Kidney (tissue), 22 donors: Measurements from ENCODE around the gene PDLIM3. TPM values are rescaled to one million over a fixed set of nuclear protein-coding genes. Genes with fewer than 3 reads are reported as not detected.

Source experiments
- DNase-seq, 5 donors: peaks; one replicate each; pipeline ENCODE4 v3.0.0-alpha.2; 2013 to 2020
- FAIRE-seq: peaks from 2 replicates; lab custom pipeline; 2012; peaks lifted over from hg19 to GRCh38; lab: Jason Lieb, UNC
- H3K27ac ChIP-seq, 2 donors: one replicate each; pipeline ENCODE4 v1.7.0; 2013; ENCODE audit warnings: low read depth in 2 of 2, low read length in 2 of 2, inconsistent platforms in 1 of 2
- H3K27me3 ChIP-seq: one replicate; pipeline ENCODE4 v1.7.1; 2013; ENCODE audit warnings: low read length, inconsistent platforms; ENCODE audit not compliant: control insufficient read depth, insufficient read depth
- H3K36me3 ChIP-seq, 3 donors: one replicate each; pipeline versions ENCODE4 v1.7.0 to v1.7.1; 2013; ENCODE audit warnings: low read length in 3 of 3, control low read depth in 1 of 3, inconsistent platforms in 1 of 3; ENCODE audit not compliant: insufficient read depth in 3 of 3, control insufficient read depth in 2 of 3
- H3K4me1 ChIP-seq, 3 donors: one replicate each; pipeline versions ENCODE4 v1.7.0 to v1.7.1; 2013; ENCODE audit warnings: low read length in 3 of 3, inconsistent platforms in 1 of 3, low read depth in 1 of 3; ENCODE audit not compliant: control insufficient read depth in 2 of 3, insufficient read depth in 2 of 3
- H3K4me3 ChIP-seq, 3 donors: one replicate each; pipeline versions ENCODE4 v1.7.0 to v1.8.1; 2013; ENCODE audit warnings: low read length in 3 of 3, control low read depth in 1 of 3, inconsistent platforms in 1 of 3
- H3K9ac ChIP-seq, 3 donors: one replicate each; pipeline versions ENCODE4 v1.7.0 to v1.7.1; 2013; ENCODE audit warnings: low read length in 3 of 3, control low read depth in 1 of 3, inconsistent platforms in 1 of 3
- H3K9me3 ChIP-seq, 3 donors: one replicate each; pipeline versions ENCODE4 v1.7.0 to v1.7.1; 2013; ENCODE audit warnings: low read length in 3 of 3, control low read depth in 1 of 3, inconsistent platforms in 1 of 3; ENCODE audit not compliant: control insufficient read depth in 2 of 3, insufficient read depth in 1 of 3
- intact Hi-C: fragments of 100-400 bp; cut with DNase I; formaldehyde crosslinking; loops from one replicate; pipeline ENCODE4 v1.11.1; 2022
- long read RNA-seq, 10 donors: library from polyadenylated mRNA in 1 of 10; unstranded in 1 of 10; transcript quantifications; one replicate each; pipeline ENCODE4 v2.0.0 and lab custom pipeline, GENCODE V29; 2021 to 2026
- polyA plus RNA-seq: library from polyadenylated mRNA; stranded (reverse); fragments of 350-450 nt; fragmentation: Illumina TruSeq; extraction: RNeasy Lipid Tissue Mini Kit (QIAGEN cat#74804); gene quantifications from one replicate; pipeline ENCODE4 v1.2.3, GENCODE V29; 2014; ENCODE audit warnings: low read depth, low replicate concordance; ENCODE audit not compliant: insufficient read depth
- total RNA-seq: library from RNA; stranded (reverse); fragmentation: NEBNext Ultra II Directional; extraction: Animal tissue kit (Norgen Biotek cat#: 25700); gene quantifications from one replicate; pipeline ENCODE4 v1.2.1, GENCODE V29; 2021
- TF ChIP-seq, protein P1 (sequence below): IDR thresholded peaks from 3 replicates; pipeline ENCODE4 v1.5.1; 2012; ENCODE audit warnings: mild to moderate bottlenecking, moderate library complexity, borderline replicate concordance; ENCODE audit not compliant: insufficient read depth; ENCODE audit errors: extremely low read depth
- donor health status: control.
- donor health status: control.
- donor health status: control.
- donor health status: control.
- donor health status: control.
- donor health status: DM: yes; HTN: yes; CAD: no.
- donor health status: Normal renal cell carcinoma (clear cell type).

PDLIM3 gene, protein sequence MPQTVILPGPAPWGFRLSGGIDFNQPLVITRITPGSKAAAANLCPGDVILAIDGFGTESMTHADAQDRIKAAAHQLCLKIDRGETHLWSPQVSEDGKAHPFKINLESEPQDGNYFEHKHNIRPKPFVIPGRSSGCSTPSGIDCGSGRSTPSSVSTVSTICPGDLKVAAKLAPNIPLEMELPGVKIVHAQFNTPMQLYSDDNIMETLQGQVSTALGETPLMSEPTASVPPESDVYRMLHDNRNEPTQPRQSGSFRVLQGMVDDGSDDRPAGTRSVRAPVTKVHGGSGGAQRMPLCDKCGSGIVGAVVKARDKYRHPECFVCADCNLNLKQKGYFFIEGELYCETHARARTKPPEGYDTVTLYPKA
- total RNA-seq (19.6 TPM), polyA plus RNA-seq (10.8 TPM)
- long read RNA-seq, donor 1, partial matches to known transcripts, result 0 of 1 reads
- long read RNA-seq, donor 1, other reads (novel, unspliced or antisense), result 0 of 1 reads
- long read RNA-seq, donor 2, result 0 reads
- long read RNA-seq, donor 3, partial matches to known transcripts, result 0 of 3 reads
- long read RNA-seq, donor 3, other reads (novel, unspliced or antisense), result 0 of 3 reads
- long read RNA-seq, donor 4, partial matches to known transcripts, result 0 of 1 reads
- long read RNA-seq, donor 4, other reads (novel, unspliced or antisense), result 0 of 1 reads
- long read RNA-seq, donor 5, result 0 reads
- long read RNA-seq, donor 6, partial matches to known transcripts, result 0 of 3 reads
- long read RNA-seq, donor 6, other reads (novel, unspliced or antisense), result 0 of 3 reads
- long read RNA-seq, donor 7, transcript PDLIM3-203 (7 exons, 1,672 nt), result major isoform, 12 of 16 reads
- long read RNA-seq, donor 7, partial matches to known transcripts, result 2 of 16 reads
- long read RNA-seq, donor 7, other reads (novel, unspliced or antisense), result 1 of 16 reads
- long read RNA-seq, donor 8, result 0 reads
- long read RNA-seq, donor 9, result 0 reads
- long read RNA-seq, donor 10, result 0 reads

DNA sequence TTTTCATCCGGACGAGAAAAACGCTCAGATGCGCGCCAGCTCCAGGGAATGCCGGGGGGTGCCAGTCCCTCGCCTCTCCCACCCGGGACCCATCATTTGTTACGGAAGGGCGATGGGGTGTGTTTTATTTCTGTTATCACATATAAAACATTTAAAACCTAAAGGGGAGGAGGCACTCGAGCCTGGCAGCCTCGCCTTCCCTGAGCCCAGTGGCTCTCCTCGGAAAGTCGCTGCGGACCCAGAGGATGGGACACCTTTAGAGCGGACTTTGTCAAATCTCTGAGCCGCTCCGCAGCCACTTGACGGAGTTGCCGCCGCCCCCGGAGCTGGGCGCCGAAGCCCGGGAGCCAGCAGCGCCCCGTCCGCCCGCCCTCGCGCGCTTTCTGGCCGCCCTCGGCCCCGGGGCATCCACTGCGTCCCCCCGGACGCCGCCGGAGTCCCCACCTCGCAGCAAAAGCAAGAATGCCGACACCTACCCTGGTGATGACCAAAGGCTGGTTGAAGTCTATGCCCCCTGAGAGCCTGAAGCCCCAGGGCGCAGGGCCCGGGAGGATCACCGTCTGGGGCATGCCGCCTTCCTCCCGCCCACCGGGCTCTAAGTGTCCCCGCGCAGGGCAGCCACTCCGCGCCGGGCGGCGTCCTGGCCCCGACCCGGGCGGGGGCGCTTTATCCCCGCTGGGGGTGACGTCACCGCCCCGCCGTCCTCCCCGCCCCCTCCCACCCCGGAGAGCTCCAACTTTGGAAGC is at the start of gene PDLIM3:
TSS of gene PDLIM3 (minus strand) at position 642 of the 746 bp plus-strand sequence. CDS start at position 569, 73 bp downstream.
- DNase-seq, result peak; percentile 80 to 87 (median 83)
- H3K36me3 ChIP-seq, result no peaks in the 10 kb centered on the region
- peak within 1 kb of the TSS; percentile 26 to 57 for H3K27ac ChIP-seq
- no peak for FAIRE-seq
- intact Hi-C loops, result no loop called here
- peaks cover 0 to 6% (median 0%) of the 10 kb centered on the region in 3 donors for H3K4me1 ChIP-seq
- no peaks in the 10 kb centered on the region for H3K9me3 ChIP-seq
- peaks cover 3% of the 10 kb centered on the region for H3K27me3 ChIP-seq
- peak within 1 kb of the TSS; percentile 50 to 62 (median 51) for H3K4me3 ChIP-seq
- TF ChIP-seq, protein P1, sequence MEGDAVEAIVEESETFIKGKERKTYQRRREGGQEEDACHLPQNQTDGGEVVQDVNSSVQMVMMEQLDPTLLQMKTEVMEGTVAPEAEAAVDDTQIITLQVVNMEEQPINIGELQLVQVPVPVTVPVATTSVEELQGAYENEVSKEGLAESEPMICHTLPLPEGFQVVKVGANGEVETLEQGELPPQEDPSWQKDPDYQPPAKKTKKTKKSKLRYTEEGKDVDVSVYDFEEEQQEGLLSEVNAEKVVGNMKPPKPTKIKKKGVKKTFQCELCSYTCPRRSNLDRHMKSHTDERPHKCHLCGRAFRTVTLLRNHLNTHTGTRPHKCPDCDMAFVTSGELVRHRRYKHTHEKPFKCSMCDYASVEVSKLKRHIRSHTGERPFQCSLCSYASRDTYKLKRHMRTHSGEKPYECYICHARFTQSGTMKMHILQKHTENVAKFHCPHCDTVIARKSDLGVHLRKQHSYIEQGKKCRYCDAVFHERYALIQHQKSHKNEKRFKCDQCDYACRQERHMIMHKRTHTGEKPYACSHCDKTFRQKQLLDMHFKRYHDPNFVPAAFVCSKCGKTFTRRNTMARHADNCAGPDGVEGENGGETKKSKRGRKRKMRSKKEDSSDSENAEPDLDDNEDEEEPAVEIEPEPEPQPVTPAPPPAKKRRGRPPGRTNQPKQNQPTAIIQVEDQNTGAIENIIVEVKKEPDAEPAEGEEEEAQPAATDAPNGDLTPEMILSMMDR, result no peak
- H3K9ac ChIP-seq, result peak within 1 kb of the TSS; percentile 12 to 55 (median 39)

DNA sequence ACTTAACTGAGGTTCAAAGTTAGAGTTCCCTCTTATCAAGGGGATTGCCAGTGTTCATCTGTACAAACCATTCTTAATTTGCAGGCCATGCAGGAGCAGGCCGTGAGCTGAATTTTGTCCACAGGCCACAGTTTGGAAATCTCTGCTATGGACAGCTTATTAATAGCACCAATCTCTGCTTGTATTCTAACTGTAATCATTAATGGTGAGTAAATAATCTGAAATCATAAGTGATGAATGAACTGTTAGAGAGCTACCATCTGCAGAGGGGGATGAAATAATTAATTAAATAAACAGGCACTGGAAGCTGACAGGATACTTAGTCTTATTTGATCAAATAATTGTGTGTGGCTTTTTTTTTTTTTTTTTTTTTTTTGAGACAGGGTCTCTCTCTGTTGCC is 48.5 kb upstream of the PDLIM3 start:
- H3K36me3 ChIP-seq, result peaks cover 0 to 11% (median 0%) of the 10 kb centered on the region in 3 donors
- no peak for FAIRE-seq
- intact Hi-C loops, result no loop called here
- no peaks in the 10 kb centered on the region for H3K9me3 ChIP-seq
- no peak overlapping the region for H3K9ac ChIP-seq
- no peaks in the 10 kb centered on the region for H3K27me3 ChIP-seq
- no peak overlapping the region for H3K27ac ChIP-seq
- no peaks in the 10 kb centered on the region for H3K4me1 ChIP-seq
- TF ChIP-seq, protein P1, result no peak
- DNase-seq, result no peak
- H3K4me3 ChIP-seq, result no peak overlapping the region

DNA sequence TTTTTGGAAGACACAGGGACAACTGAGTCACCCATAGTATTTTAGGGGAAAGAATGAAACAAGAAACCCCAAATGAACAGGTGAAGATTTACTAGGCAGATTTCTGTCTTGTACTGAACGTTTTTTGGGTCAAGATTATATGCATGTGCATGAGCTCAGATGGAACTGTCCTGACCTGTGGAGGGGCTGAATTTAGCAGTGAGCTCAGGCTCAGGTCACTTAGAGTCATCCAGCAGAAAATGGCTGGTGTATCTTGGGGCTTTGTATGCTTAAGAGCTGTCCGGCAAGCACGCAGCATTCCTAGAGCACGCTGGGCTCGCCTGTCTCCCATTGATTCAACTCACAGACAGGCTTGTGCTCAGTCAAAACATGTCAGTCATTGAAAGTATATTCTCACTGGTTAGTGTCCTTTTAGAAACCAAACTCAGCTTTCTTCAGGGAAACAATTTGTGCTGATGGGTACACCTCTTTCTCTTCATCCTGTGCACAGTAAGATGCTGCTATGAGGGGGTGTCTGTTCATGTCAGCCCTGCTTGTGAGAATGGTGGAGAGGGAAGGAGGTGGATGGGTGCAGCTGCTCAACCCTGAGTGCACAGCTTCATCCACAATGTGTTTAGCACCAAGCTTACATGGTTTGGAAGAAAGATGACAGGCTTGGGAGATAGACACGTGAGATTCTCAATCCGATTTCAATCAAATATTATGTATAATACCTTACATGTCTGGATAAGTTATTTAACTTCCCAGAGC is 47.5 kb upstream of the PDLIM3 start:
- intact Hi-C loops, result no loop called here
- H3K36me3 ChIP-seq, result peaks cover 0 to 10% (median 0%) of the 10 kb centered on the region in 3 donors
- H3K9ac ChIP-seq, result no peak overlapping the region
- no peaks in the 10 kb centered on the region for H3K27me3 ChIP-seq
- TF ChIP-seq, protein P1, result no peak
- H3K9me3 ChIP-seq, result no peaks in the 10 kb centered on the region
- DNase-seq (no peak), FAIRE-seq (no peak)
- no peak overlapping the region for H3K4me3 ChIP-seq
- H3K27ac ChIP-seq, result no peak overlapping the region
- H3K4me1 ChIP-seq, result no peaks in the 10 kb centered on the region
